ENCODE data around the gene FAM83G. TPM values are rescaled to one million over a fixed set of nuclear protein-coding genes. Genes with fewer than 3 reads are reported as not detected.

Gene FAM83G
- total and polyA plus RNA-seq, 9 donors, result 0.93 to 5.1 (median 2.3) TPM

- Histone ChIP-seq H3K27ac (no peak overlapping the region), H3K4me3 (no peak overlapping the region), H3K4me1 (ENCODE audit: insufficient read depth) (no peaks in the 10 kb centered on the region), H3K9me3 (no peaks in the 10 kb centered on the region), H3K27me3 (no peaks in the 10 kb centered on the region), H3K36me3 (no peaks in the 10 kb centered on the region)
- TF ChIP-seq, protein P1, sequence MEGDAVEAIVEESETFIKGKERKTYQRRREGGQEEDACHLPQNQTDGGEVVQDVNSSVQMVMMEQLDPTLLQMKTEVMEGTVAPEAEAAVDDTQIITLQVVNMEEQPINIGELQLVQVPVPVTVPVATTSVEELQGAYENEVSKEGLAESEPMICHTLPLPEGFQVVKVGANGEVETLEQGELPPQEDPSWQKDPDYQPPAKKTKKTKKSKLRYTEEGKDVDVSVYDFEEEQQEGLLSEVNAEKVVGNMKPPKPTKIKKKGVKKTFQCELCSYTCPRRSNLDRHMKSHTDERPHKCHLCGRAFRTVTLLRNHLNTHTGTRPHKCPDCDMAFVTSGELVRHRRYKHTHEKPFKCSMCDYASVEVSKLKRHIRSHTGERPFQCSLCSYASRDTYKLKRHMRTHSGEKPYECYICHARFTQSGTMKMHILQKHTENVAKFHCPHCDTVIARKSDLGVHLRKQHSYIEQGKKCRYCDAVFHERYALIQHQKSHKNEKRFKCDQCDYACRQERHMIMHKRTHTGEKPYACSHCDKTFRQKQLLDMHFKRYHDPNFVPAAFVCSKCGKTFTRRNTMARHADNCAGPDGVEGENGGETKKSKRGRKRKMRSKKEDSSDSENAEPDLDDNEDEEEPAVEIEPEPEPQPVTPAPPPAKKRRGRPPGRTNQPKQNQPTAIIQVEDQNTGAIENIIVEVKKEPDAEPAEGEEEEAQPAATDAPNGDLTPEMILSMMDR (IDR thresholded peaks at IDR 0.05), result no peak
- TF ChIP-seq POLR2A (IDR thresholded peaks at IDR 0.05) (no peak), EP300 (IDR thresholded peaks at IDR 0.05) (no peak)
- intact Hi-C loops (cut with DNase I), result no loop called here
- peak in 1 of 5 donors; percentile 7 for DNase-seq
- WGBS, 3 donors, result 87 to 90% (median 88%) methylated on average over 8 of the region's 8 CpGs
Measured at GRCh38 chr17:19016297-19016696, 11.7 kb upstream of the FAM83G start.

DNA sequence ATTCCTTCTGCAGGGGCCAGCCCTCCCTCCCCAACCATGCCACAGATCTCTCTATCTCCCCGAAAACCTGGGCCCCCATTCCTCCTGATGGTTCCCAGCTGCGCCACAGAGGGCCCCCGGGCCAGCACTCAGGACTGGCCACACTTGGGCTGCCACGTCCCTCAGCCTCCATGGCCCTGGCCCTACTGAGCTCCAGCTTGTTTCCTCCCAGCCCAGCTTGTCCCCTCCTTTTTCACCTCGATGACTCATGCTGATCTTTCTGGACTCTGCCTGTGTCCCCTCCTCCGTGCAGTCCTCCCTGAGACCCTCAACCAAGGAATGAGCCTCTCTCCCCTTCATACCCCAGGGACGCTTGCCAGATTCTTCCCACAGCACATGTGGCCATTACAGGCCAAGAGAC, 10.9 kb upstream of the FAM83G start:
- H3K4me3 ChIP-seq, result no peak overlapping the region
- no peak overlapping the region for H3K27ac ChIP-seq
- no peaks in the 10 kb centered on the region for H3K36me3 ChIP-seq
- H3K9me3 ChIP-seq, result no peaks in the 10 kb centered on the region
- WGBS, 3 donors, result 77 to 83% (median 79%) methylated on average over 7 of the region's 7 CpGs
- DNase-seq, result peak in 1 of 5 donors; percentile 11
- no peaks in the 10 kb centered on the region for H3K4me1 ChIP-seq (ENCODE audit: insufficient read depth)
- no peaks in the 10 kb centered on the region for H3K27me3 ChIP-seq
- no peak for TF ChIP-seq EP300 (IDR thresholded peaks at IDR 0.05)
- no peak for TF ChIP-seq POLR2A (IDR thresholded peaks at IDR 0.05)
- TF ChIP-seq, protein P1 (IDR thresholded peaks at IDR 0.05), result no peak
- intact Hi-C loops (cut with DNase I), result no loop called here

DNA sequence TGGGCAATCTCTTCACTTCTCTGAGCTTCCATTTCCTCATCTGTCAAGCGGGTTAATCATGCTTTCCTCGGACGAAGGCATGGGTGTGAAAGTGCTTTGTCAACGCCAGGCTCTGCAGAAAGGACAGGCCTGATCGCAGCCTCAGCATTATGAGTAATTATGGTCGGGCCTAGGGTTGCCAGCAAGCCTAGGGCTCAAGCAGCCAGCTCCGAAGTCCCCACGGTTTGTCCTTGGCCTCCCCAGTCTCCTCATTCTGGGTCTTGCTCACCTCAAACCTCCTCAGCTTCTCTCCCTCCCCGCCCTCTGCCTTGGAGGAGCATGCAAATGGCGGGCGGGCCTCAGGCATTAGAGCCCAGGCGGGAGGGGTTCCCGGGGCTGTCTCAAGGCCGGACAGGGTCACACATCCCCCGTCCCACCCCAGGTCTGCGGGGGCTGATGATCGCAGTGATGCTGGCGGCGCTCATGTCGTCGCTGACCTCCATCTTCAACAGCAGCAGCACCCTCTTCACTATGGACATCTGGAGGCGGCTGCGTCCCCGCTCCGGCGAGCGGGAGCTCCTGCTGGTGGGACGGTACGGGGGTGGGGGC, 10.2 kb upstream of the FAM83G start:
- no peaks in the 10 kb centered on the region for H3K27me3 ChIP-seq
- TF ChIP-seq EP300 (IDR thresholded peaks at IDR 0.05) (no peak), POLR2A (IDR thresholded peaks at IDR 0.05) (no peak)
- TF ChIP-seq, protein P1 (IDR thresholded peaks at IDR 0.05), result no peak
- no peaks in the 10 kb centered on the region for H3K4me1 ChIP-seq (ENCODE audit: insufficient read depth)
- H3K27ac ChIP-seq, result no peak overlapping the region
- 42 to 63% (median 56%) methylated on average over 29 of the region's 29 CpGs for WGBS, 3 donors
- intact Hi-C loops (cut with DNase I), result no loop called here
- no peak for DNase-seq
- no peaks in the 10 kb centered on the region for H3K9me3 ChIP-seq
- no peak overlapping the region for H3K4me3 ChIP-seq
- H3K36me3 ChIP-seq, result no peaks in the 10 kb centered on the region

- no peaks in the 10 kb centered on the region for H3K4me1 ChIP-seq (ENCODE audit: insufficient read depth)
- no peak overlapping the region for H3K4me3 ChIP-seq
- H3K27me3 ChIP-seq, result no peaks in the 10 kb centered on the region
- TF ChIP-seq EP300 (IDR thresholded peaks at IDR 0.05) (no peak), POLR2A (IDR thresholded peaks at IDR 0.05) (no peak)
- TF ChIP-seq, protein P1 (IDR thresholded peaks at IDR 0.05), result no peak
- no peaks in the 10 kb centered on the region for H3K36me3 ChIP-seq
- no peak overlapping the region for H3K27ac ChIP-seq
- 86 to 94% (median 94%) methylated on average over 11 of the region's 11 CpGs for WGBS, 3 donors
- H3K9me3 ChIP-seq, result no peaks in the 10 kb centered on the region
- intact Hi-C loops (cut with DNase I), result no loop called here
- DNase-seq, result peak in 1 of 5 donors; percentile 4
Measured at GRCh38 chr17:19013806-19014627, 9.5 kb upstream of the FAM83G start.

Measured in ovary (tissue), 9 donors.